Stimulated activated CD4-positive, alpha-beta T cell treated with anti-CD3 and anti-CD28 coated beads, Interleukin-2, amount 100 ng/mL, for 4 hours (primary cell): Measurements from ENCODE around the gene ATXN7.

Source experiments
- DNase-seq: peaks from one replicate; pipeline ENCODE4 v3.0.0-alpha.2; 2020; ENCODE audit warnings: low read depth

The ATXN7 gene

GRCh38 chr3:63937661-63938651 is 74.3 kb downstream of the ATXN7 start:
- no peak for DNase-seq

- DNase-seq: no peak
Observed at GRCh38 chr3:63940389-63940757, 76.7 kb downstream of the ATXN7 start.

- no peak for DNase-seq
Observed at GRCh38 chr3:63942528-63942927, 78.9 kb downstream of the ATXN7 start.

GRCh38 chr3:63943678-63944077 is 80.0 kb downstream of the ATXN7 start:
- no peak for DNase-seq

- no peak for DNase-seq
Observed at GRCh38 chr3:63945558-63946096, 82.0 kb downstream of the ATXN7 start.

GRCh38 chr3:63946753-63947152 is 83.1 kb downstream of the ATXN7 start:
- DNase-seq: no peak

GRCh38 chr3:63947594-63947993 is 83.9 kb downstream of the ATXN7 start:
- no peak for DNase-seq

GRCh38 chr3:63949005-63949404 is 85.3 kb downstream of the ATXN7 start:
- no peak for DNase-seq

- no peak for DNase-seq
Observed at GRCh38 chr3:63950698-63951097, 87.0 kb downstream of the ATXN7 start.

GRCh38 chr3:63951492-63952247 is 88.0 kb downstream of the ATXN7 start:
- DNase-seq: no peak

GRCh38 chr3:63952248-63952594 is 88.6 kb downstream of the ATXN7 start:
- no peak for DNase-seq

- DNase-seq: no peak
Observed at GRCh38 chr3:63954182-63954581, 90.5 kb downstream of the ATXN7 start.

GRCh38 chr3:63955036-63955650 is 91.5 kb downstream of the ATXN7 start:
- DNase-seq: no peak

- DNase-seq: no peak
Observed at GRCh38 chr3:63955830-63956545, 92.3 kb downstream of the ATXN7 start.

GRCh38 chr3:63959146-63959545 is 95.5 kb downstream of the ATXN7 start:
- DNase-seq: no peak

- no peak for DNase-seq
Observed at GRCh38 chr3:63960048-63960711, 96.5 kb downstream of the ATXN7 start.

- DNase-seq: no peak
Observed at GRCh38 chr3:63961891-63962290, 98.2 kb downstream of the ATXN7 start.

GRCh38 chr3:63963496-63963895 is 99.8 kb downstream of the ATXN7 start:
- DNase-seq: no peak

GRCh38 chr3:63964681-63965485 is 101.2 kb downstream of the ATXN7 start:
- DNase-seq: no peak

GRCh38 chr3:63966007-63966406 is 102.3 kb downstream of the ATXN7 start:
- DNase-seq: no peak
